Activated naive CD8-positive, alpha-beta T cell treated with anti-CD3 and anti-CD28 coated beads, Interleukin-2, amount 10 ng/mL, durations not matched to agents 7 days and 5 days (primary cell): ENCODE results near the gene PITPNC1. TPM values are rescaled to one million over a fixed set of nuclear protein-coding genes. Genes with fewer than 3 reads are reported as not detected.
"Not testable (repeated sequence)": the region's sequence is repeated elsewhere in the genome, so short reads cannot be mapped to it uniquely, and the experiment has no call there.

Experiments
- ATAC-seq: fragments of 150-1000 bp; cut with Tn5 transposase; one replicate; pipeline ENCODE4 v1.10.0; 2021; ENCODE audit warnings: low read depth, moderate library complexity
- POLR2A ChIA-PET: fragments of 350-600 bp; sonication (Branson Sonifier 250); formaldehyde crosslinking; loops from one replicate; lab custom pipeline; 2021; ENCODE audit warnings: antibody characterized with exemption; lab: Charles Lee
- DNase-seq: peaks from one replicate; pipeline ENCODE4 v3.0.0; 2021
- H3K27ac Mint-ChIP-seq: one replicate; pipeline ENCODE4 v1.8.0; 2022; ENCODE audit warnings: mild to moderate bottlenecking, mixed read lengths
- H3K27me3 Mint-ChIP-seq: one replicate; pipeline ENCODE4 v1.8.0; 2022; ENCODE audit warnings: mild to moderate bottlenecking, moderate library complexity, mixed read lengths
- H3K36me3 Mint-ChIP-seq: one replicate; pipeline ENCODE4 v1.8.0; 2021; ENCODE audit warnings: mild to moderate bottlenecking, mixed read lengths
- H3K4me1 Mint-ChIP-seq: one replicate; pipeline ENCODE4 v1.8.0; 2021; ENCODE audit warnings: mixed read lengths
- H3K4me3 Mint-ChIP-seq: one replicate; pipeline ENCODE4 v1.8.0; 2022; ENCODE audit warnings: mild to moderate bottlenecking, moderate library complexity, mixed read lengths
- H3K9me3 Mint-ChIP-seq: one replicate; pipeline ENCODE4 v1.8.0; 2021; ENCODE audit warnings: mixed read lengths
- total RNA-seq, 2 experiments: library from RNA; stranded (reverse); gene quantifications; one replicate each; pipeline ENCODE4 v1.2.3, GENCODE V29; 2021

The PITPNC1 gene
- total RNA-seq, 2 experiments from 2014 or later = 100 to 104 TPM

- Mint-ChIP-seq H3K27ac (peak overlapping the region; percentile 82), H3K4me1 (peaks cover 35% of the 10 kb centered on the region), H3K27me3 (no peaks in the 10 kb centered on the region), H3K9me3 (no peaks in the 10 kb centered on the region), H3K4me3 (peak overlapping the region; percentile 93), H3K36me3 (peaks cover 5% of the 10 kb centered on the region)
- ATAC-seq = no peak
- POLR2A ChIA-PET = interaction anchor here (0.6 to 7.3 kb wide), 7 partner anchors 11 to 312 kb away, joined by 3 to 120 read pairs (median 4); no protein-coding TSS in a partner anchor
- DNase-seq = no peak
Measured at GRCh38 chr17:67376415-67376736, 705 bp upstream of the PITPNC1 start.

GRCh38 chr17:67377488-67378453 is 690 bp downstream of the PITPNC1 start:
- DNase-seq (peak; percentile 75), ATAC-seq (peak; percentile 16)
- POLR2A ChIA-PET = interaction anchor here (0.6 to 7.3 kb wide), 22 partner anchors 9 to 710 kb away, joined by 3 to 120 read pairs (median 4); partner anchors contain the start of genes BPTF and PSMD12
- H3K9me3 Mint-ChIP-seq = no peaks in the 10 kb centered on the region
- peaks cover 44% of the 10 kb centered on the region for H3K4me1 Mint-ChIP-seq
- peaks cover 16% of the 10 kb centered on the region for H3K36me3 Mint-ChIP-seq
- H3K27me3 Mint-ChIP-seq = no peaks in the 10 kb centered on the region
- H3K27ac Mint-ChIP-seq = peak overlapping the region; percentile 90
- peak overlapping the region; percentile 93 for H3K4me3 Mint-ChIP-seq

GRCh38 chr17:67378454-67379250 is 1.6 kb downstream of the PITPNC1 start:
- DNase-seq (peak; percentile 90), ATAC-seq (peak; percentile 32)
- Mint-ChIP-seq H3K9me3 (no peaks in the 10 kb centered on the region), H3K27ac (peak overlapping the region; percentile 93), H3K36me3 (peaks cover 21% of the 10 kb centered on the region), H3K4me3 (peak overlapping the region; percentile 93), H3K4me1 (peaks cover 44% of the 10 kb centered on the region), H3K27me3 (no peaks in the 10 kb centered on the region)
- POLR2A ChIA-PET = interaction anchor here (0.7 to 7.3 kb wide), 26 partner anchors 10 to 710 kb away, joined by 3 to 120 read pairs (median 4); partner anchors contain the start of genes BPTF, NOL11 and PSMD12

- ATAC-seq (no peak), DNase-seq (no peak)
- Mint-ChIP-seq H3K27ac (peak overlapping the region; percentile 93), H3K9me3 (no peaks in the 10 kb centered on the region), H3K27me3 (no peaks in the 10 kb centered on the region), H3K4me3 (peak overlapping the region; percentile 93), H3K4me1 (peaks cover 43% of the 10 kb centered on the region), H3K36me3 (peaks cover 25% of the 10 kb centered on the region)
- POLR2A ChIA-PET = interaction anchor here (0.7 to 7.3 kb wide), 16 partner anchors 10 to 447 kb away, joined by 3 to 120 read pairs (median 4); partner anchors contain the start of genes NOL11 and PSMD12
Measured at GRCh38 chr17:67379251-67379630, 2.2 kb downstream of the PITPNC1 start.

GRCh38 chr17:67381929-67382257 is 4.8 kb downstream of the PITPNC1 start:
- DNase-seq (no peak), ATAC-seq (no peak)
- Mint-ChIP-seq H3K27me3 (no peaks in the 10 kb centered on the region), H3K9me3 (no peaks in the 10 kb centered on the region), H3K4me3 (peak overlapping the region; percentile 24), H3K4me1 (peaks cover 32% of the 10 kb centered on the region), H3K36me3 (peaks cover 34% of the 10 kb centered on the region), H3K27ac (peak overlapping the region; percentile 67)
- POLR2A ChIA-PET = interaction anchor here (0.7 to 1.0 kb wide), 4 partner anchors 57 to 143 kb away, joined by 3 to 6 read pairs (median 4); no protein-coding TSS in a partner anchor

GRCh38 chr17:67385122-67385988 is 8.3 kb downstream of the PITPNC1 start:
- no peak for DNase-seq
- Mint-ChIP-seq H3K27me3 (no peaks in the 10 kb centered on the region), H3K27ac (peak overlapping the region; percentile 60), H3K9me3 (no peaks in the 10 kb centered on the region), H3K4me3 (no peak overlapping the region), H3K4me1 (peaks cover 43% of the 10 kb centered on the region), H3K36me3 (peaks cover 35% of the 10 kb centered on the region)
- no peak for ATAC-seq
- POLR2A ChIA-PET = interaction anchor here (1.2 to 1.6 kb wide), 3 partner anchors 15 to 90 kb away, joined by 5 to 8 read pairs (median 5); no protein-coding TSS in a partner anchor

GRCh38 chr17:67386965-67387551 is 10.0 kb downstream of the PITPNC1 start:
- no peak overlapping the region for H3K4me3 Mint-ChIP-seq
- peaks cover 34% of the 10 kb centered on the region for H3K36me3 Mint-ChIP-seq
- ATAC-seq = no peak
- peak; percentile 79 for DNase-seq
- no peaks in the 10 kb centered on the region for H3K9me3 Mint-ChIP-seq
- POLR2A ChIA-PET = interaction anchor here (0.6 to 6.5 kb wide), 4 partner anchors 11 to 90 kb away, joined by 3 to 70 read pairs (median 5); no protein-coding TSS in a partner anchor
- no peaks in the 10 kb centered on the region for H3K27me3 Mint-ChIP-seq
- H3K4me1 Mint-ChIP-seq = peaks cover 49% of the 10 kb centered on the region
- peak overlapping the region; percentile 31 for H3K27ac Mint-ChIP-seq

GRCh38 chr17:67388536-67388935 is 11.5 kb downstream of the PITPNC1 start:
- POLR2A ChIA-PET = interaction anchor here (2.5 to 6.5 kb wide), 5 partner anchors 10 to 88 kb away, joined by 7 to 70 read pairs (median 39); no protein-coding TSS in a partner anchor
- H3K27me3 Mint-ChIP-seq, H3K4me3 Mint-ChIP-seq, H3K27ac Mint-ChIP-seq, ATAC-seq, H3K9me3 Mint-ChIP-seq, DNase-seq: not testable (repeated sequence)
- Mint-ChIP-seq H3K4me1 (peaks cover 55% of the 10 kb centered on the region), H3K36me3 (peaks cover 27% of the 10 kb centered on the region)

GRCh38 chr17:67388986-67389385 is 11.9 kb downstream of the PITPNC1 start:
- DNase-seq = no peak
- no peak for ATAC-seq
- H3K36me3 Mint-ChIP-seq = peaks cover 24% of the 10 kb centered on the region
- no peaks in the 10 kb centered on the region for H3K9me3 Mint-ChIP-seq
- no peak overlapping the region for H3K4me3 Mint-ChIP-seq
- H3K27me3 Mint-ChIP-seq = no peaks in the 10 kb centered on the region
- POLR2A ChIA-PET = interaction anchor here (1.0 to 6.5 kb wide), 6 partner anchors 10 to 88 kb away, joined by 5 to 70 read pairs (median 29); no protein-coding TSS in a partner anchor
- H3K27ac Mint-ChIP-seq = peak overlapping the region; percentile 72
- H3K4me1 Mint-ChIP-seq = peaks cover 55% of the 10 kb centered on the region

- no peak for ATAC-seq
- H3K27ac Mint-ChIP-seq = peak overlapping the region; percentile 92
- peaks cover 55% of the 10 kb centered on the region for H3K4me1 Mint-ChIP-seq
- no peak for DNase-seq
- H3K36me3 Mint-ChIP-seq = peaks cover 25% of the 10 kb centered on the region
- H3K27me3 Mint-ChIP-seq = no peaks in the 10 kb centered on the region
- H3K9me3 Mint-ChIP-seq = no peaks in the 10 kb centered on the region
- POLR2A ChIA-PET = interaction anchor here (0.6 to 6.5 kb wide), 12 partner anchors 9 to 567 kb away, joined by 3 to 70 read pairs (median 6); no protein-coding TSS in a partner anchor
- peak overlapping the region; percentile 88 for H3K4me3 Mint-ChIP-seq
Measured at GRCh38 chr17:67390006-67390645, 13.0 kb downstream of the PITPNC1 start.

- Mint-ChIP-seq H3K4me3 (peak overlapping the region; percentile 88), H3K36me3 (peaks cover 25% of the 10 kb centered on the region), H3K9me3 (no peaks in the 10 kb centered on the region), H3K4me1 (peaks cover 55% of the 10 kb centered on the region), H3K27ac (peak overlapping the region; percentile 92), H3K27me3 (no peaks in the 10 kb centered on the region)
- peak; percentile 68 for DNase-seq
- peak; percentile 92 for ATAC-seq
- POLR2A ChIA-PET = interaction anchor here (0.5 to 6.5 kb wide), 12 partner anchors 8 to 568 kb away, joined by 3 to 70 read pairs (median 6); no protein-coding TSS in a partner anchor
Measured at GRCh38 chr17:67390646-67391361, 13.7 kb downstream of the PITPNC1 start.
